GM21786 (cell line): ENCODE results near the gene LAMA5.

Source experiments
- ATAC-seq: cut with Tn5 transposase; IDR thresholded peaks from one replicate; pipeline ENCODE4 v1.9.1; 2021; ENCODE audit not compliant: unreplicated experiment

Gene LAMA5

GRCh38 chr20:62404112-62404665 is 37.1 kb upstream of the LAMA5 start:
- ATAC-seq: no peak

- no peak for ATAC-seq
Measured at GRCh38 chr20:62403331-62403730, 36.2 kb upstream of the LAMA5 start.

- no peak for ATAC-seq
Measured at GRCh38 chr20:62402456-62403150, 35.5 kb upstream of the LAMA5 start.

- ATAC-seq: no peak
Measured at GRCh38 chr20:62401331-62401779, 34.2 kb upstream of the LAMA5 start.

GRCh38 chr20:62400541-62400940 is 33.4 kb upstream of the LAMA5 start:
- ATAC-seq: no peak

- no peak for ATAC-seq
Measured at GRCh38 chr20:62400021-62400420, 32.9 kb upstream of the LAMA5 start.

- ATAC-seq: no peak
Measured at GRCh38 chr20:62398120-62398821, 31.2 kb upstream of the LAMA5 start.

- no peak for ATAC-seq
Measured at GRCh38 chr20:62396367-62397239, 29.5 kb upstream of the LAMA5 start.

GRCh38 chr20:62395311-62396242 is 28.5 kb upstream of the LAMA5 start:
- no peak for ATAC-seq

GRCh38 chr20:62394248-62395245 is 27.4 kb upstream of the LAMA5 start:
- ATAC-seq: no peak

GRCh38 chr20:62393830-62394229 is 26.7 kb upstream of the LAMA5 start:
- ATAC-seq: no peak

- ATAC-seq: no peak
Measured at GRCh38 chr20:62393335-62393665, 26.2 kb upstream of the LAMA5 start.

GRCh38 chr20:62392621-62393334 is 25.7 kb upstream of the LAMA5 start:
- ATAC-seq: no peak

- no peak for ATAC-seq
Measured at GRCh38 chr20:62392077-62392418, 24.9 kb upstream of the LAMA5 start.

GRCh38 chr20:62391165-62392076 is 24.3 kb upstream of the LAMA5 start:
- no peak for ATAC-seq

GRCh38 chr20:62390317-62391164 is 23.4 kb upstream of the LAMA5 start:
- no peak for ATAC-seq
